ENCODE results near the gene UGT1A9. TPM values are rescaled to one million over a fixed set of nuclear protein-coding genes. Genes with fewer than 3 reads are reported as not detected.

Gene UGT1A9
- polyA plus RNA-seq, 1 donor = not detected

GRCh38 chr2:233816771-233817170 lies 145.1 kb downstream of the UGT1A9 start:
- no peak for DNase-seq (ENCODE audit: low read depth)

GRCh38 chr2:233817361-233817911 lies 145.7 kb downstream of the UGT1A9 start:
- no peak for DNase-seq (ENCODE audit: low read depth)

- no peak for DNase-seq (ENCODE audit: low read depth)
These were observed 146.4 kb downstream of the UGT1A9 start for GRCh38 chr2:233817995-233818638.

- no peak for DNase-seq (ENCODE audit: low read depth)
These were observed 147.2 kb downstream of the UGT1A9 start for GRCh38 chr2:233818639-233819621.

- no peak for DNase-seq (ENCODE audit: low read depth)
These were observed 148.4 kb downstream of the UGT1A9 start for GRCh38 chr2:233819884-233820773.

GRCh38 chr2:233820774-233821105 lies 149.0 kb downstream of the UGT1A9 start:
- no peak for DNase-seq (ENCODE audit: low read depth)

- DNase-seq (ENCODE audit: low read depth) = no peak
These were observed 149.5 kb downstream of the UGT1A9 start for GRCh38 chr2:233821196-233821595.

GRCh38 chr2:233821709-233822100 lies 150.0 kb downstream of the UGT1A9 start:
- DNase-seq (ENCODE audit: low read depth) = no peak

- DNase-seq (ENCODE audit: low read depth) = no peak
These were observed 150.5 kb downstream of the UGT1A9 start for GRCh38 chr2:233822101-233822771.

Other genes starting within 250 kb of the UGT1A9 start
- gene USP40, start 105.1 kb upstream of the UGT1A9 start, polyA plus RNA-seq (ENCODE audit: insufficient read length) = 21.3 TPM
- gene UGT1A8, start 54.3 kb upstream of the UGT1A9 start, polyA plus RNA-seq (ENCODE audit: insufficient read length) = not detected
- not detected for gene UGT1A10, start 35.5 kb upstream of the UGT1A9 start, polyA plus RNA-seq (ENCODE audit: insufficient read length)
- gene UGT1A7, start 10.0 kb downstream of the UGT1A9 start, polyA plus RNA-seq (ENCODE audit: insufficient read length) = not detected
- not detected for gene UGT1A6, start 21.0 kb downstream of the UGT1A9 start, polyA plus RNA-seq (ENCODE audit: insufficient read length)
- not detected for gene UGT1A5, start 41.0 kb downstream of the UGT1A9 start, polyA plus RNA-seq (ENCODE audit: insufficient read length)
- not detected for gene UGT1A4, start 46.8 kb downstream of the UGT1A9 start, polyA plus RNA-seq (ENCODE audit: insufficient read length)
- not detected for gene UGT1A3, start 57.1 kb downstream of the UGT1A9 start, polyA plus RNA-seq (ENCODE audit: insufficient read length)
- gene UGT1A1, start 88.4 kb downstream of the UGT1A9 start, polyA plus RNA-seq (ENCODE audit: insufficient read length) = 0.08 TPM
- not detected for gene MROH2A, start 106.4 kb downstream of the UGT1A9 start, polyA plus RNA-seq (ENCODE audit: insufficient read length)
- 10.0 TPM for gene HJURP, start 182.6 kb downstream of the UGT1A9 start, polyA plus RNA-seq (ENCODE audit: insufficient read length)
- gene TRPM8, start 245.5 kb downstream of the UGT1A9 start, polyA plus RNA-seq (ENCODE audit: insufficient read length) = 0.25 TPM

All from forelimb muscle (tissue), 1 donor.